SH-SY5Y (cell line): Measurements from ENCODE around the gene CKS2.

Source experiments
- GATA2 ChIP-seq: IDR thresholded peaks from 2 replicates; pipeline ENCODE4 v1.6.1; 2011; ENCODE audit warnings: mild to moderate bottlenecking, low read depth, low read length
- GATA3 ChIP-seq: IDR thresholded peaks from 2 replicates; pipeline ENCODE4 v1.6.1; 2011; ENCODE audit warnings: low read depth, mild to moderate bottlenecking, low read length, moderate library complexity

CKS2 gene

DNA sequence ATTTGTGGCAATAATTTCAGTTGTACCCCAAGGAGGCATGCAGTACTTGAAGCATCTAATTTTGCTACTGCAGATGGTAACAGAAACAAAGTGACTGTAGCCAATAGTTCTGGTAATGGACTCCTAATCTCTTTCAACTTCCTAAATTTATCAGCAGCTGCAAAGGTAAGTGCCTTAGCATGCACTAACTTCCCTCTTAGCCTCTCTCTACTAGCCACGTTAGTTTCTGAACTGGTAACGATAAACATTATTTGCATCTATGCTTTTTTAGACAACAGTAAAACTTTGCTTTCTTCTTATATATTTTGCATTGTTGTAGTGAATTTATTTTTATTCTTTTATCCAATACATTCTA lies 6.2 kb upstream of the CKS2 start:
- TF ChIP-seq GATA3 (no peak), GATA2 (no peak)

- TF ChIP-seq GATA3, result no peak
- no peak for TF ChIP-seq GATA2
Observed at GRCh38 chr9:89305868-89306267, 5.1 kb upstream of the CKS2 start.

- TF ChIP-seq GATA2, result no peak
- no peak for TF ChIP-seq GATA3
Observed at GRCh38 chr9:89309166-89309565, 1.8 kb upstream of the CKS2 start.

DNA sequence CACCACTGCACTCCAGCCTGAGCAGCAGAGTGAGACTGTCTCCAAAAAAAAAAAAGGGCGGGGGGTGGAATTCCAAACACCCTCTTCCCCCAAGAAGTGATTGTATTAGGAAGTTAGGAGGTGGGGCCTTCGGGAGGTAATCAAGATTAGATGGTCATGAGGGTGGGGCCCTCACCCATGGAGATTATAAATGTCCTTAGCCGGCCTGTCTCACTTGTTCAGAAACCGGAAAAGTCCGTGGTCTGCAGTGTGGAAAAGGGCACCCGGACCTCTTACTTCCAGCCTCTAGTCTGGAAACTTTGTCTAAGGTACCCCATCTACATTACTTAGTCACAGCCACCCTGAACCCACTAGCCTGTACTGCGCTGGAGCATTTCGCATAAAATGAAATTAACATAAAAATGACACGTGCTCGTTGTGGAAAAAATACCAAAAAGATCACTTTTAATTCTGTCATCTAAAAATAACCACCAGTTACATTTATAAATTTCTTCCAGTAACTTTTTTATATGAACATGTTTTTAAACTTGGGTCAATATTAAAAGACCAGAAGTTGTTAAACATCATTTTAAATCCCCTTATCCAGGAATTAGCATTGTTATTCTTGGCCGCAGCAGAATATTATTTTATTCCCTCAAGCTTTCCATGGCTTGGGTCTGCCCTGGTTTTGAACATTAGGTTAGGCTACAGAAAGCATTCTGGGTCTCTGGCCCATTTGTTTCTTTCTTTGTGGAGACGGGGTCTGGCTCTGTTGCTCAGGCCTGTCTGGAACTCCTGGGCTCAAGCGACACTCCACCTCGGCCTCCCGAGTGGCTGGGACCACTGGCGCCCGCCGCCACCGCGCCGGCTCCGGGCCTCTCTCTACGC lies 1.2 kb upstream of the CKS2 start:
- TF ChIP-seq GATA2, result no peak
- TF ChIP-seq GATA3, result no peak

GRCh38 chr9:89311346-89312221 lies 589 bp downstream of the CKS2 start:
- TF ChIP-seq GATA2 (no peak), GATA3 (no peak)

DNA sequence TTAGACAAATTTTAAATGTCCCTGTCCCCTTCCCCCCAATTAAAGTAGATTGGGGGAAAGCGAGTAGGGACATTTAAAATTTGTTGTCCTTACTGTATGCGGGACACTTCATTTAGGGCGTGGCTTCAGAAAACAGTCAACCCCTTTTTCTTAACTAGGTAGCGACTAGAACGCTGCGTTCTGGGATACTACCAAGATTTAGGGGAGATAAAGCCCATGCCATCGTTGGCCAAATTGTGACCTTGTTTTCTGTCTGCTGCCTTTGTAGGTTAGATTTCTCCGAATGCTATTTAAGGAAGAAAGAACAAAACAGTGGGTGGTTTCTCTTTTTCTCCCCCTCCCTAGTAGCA lies 1.2 kb downstream of the CKS2 start:
- TF ChIP-seq GATA2 (peak; percentile 66), GATA3 (no peak)

GRCh38 chr9:89313842-89314241 lies 2.8 kb downstream of the CKS2 start:
- no peak for TF ChIP-seq GATA3
- TF ChIP-seq GATA2, result no peak

GRCh38 chr9:89314955-89315354 lies 4.0 kb downstream of the CKS2 start:
- TF ChIP-seq GATA2, result no peak
- TF ChIP-seq GATA3, result no peak

GRCh38 chr9:89315482-89315881 lies 4.5 kb downstream of the CKS2 start:
- no peak for TF ChIP-seq GATA3
- no peak for TF ChIP-seq GATA2

DNA sequence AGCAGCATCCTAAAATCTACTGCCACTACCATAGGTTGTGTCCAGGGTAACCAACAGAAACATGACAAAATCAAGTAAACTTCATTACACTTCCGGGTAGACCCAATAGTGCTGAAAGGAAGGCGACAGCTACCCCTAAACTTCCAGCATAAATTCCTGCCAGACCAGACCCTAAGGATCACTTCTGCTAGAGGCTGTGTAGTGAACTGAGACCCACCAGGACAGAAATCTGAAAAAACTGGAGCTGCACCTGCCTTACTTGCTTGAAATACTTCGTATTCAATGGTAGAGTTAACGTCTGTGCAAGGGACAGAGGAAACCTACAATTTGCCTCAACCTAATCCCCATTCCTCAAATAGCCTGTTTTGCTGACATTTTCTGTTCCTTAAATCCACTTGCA lies 6.3 kb downstream of the CKS2 start:
- TF ChIP-seq GATA2 (no peak), GATA3 (no peak)

GRCh38 chr9:89318123-89319014 lies 7.4 kb downstream of the CKS2 start, which contains the start of gene SECISBP2:
SECISBP2 (plus strand) TSS chr9:89318500; CDS start chr9:89318577, 77 bp downstream.
- TF ChIP-seq GATA3, result no peak
- TF ChIP-seq GATA2, result no peak

GRCh38 chr9:89319015-89319905 lies 8.3 kb downstream of the CKS2 start:
- no peak for TF ChIP-seq GATA2
- no peak for TF ChIP-seq GATA3

DNA sequence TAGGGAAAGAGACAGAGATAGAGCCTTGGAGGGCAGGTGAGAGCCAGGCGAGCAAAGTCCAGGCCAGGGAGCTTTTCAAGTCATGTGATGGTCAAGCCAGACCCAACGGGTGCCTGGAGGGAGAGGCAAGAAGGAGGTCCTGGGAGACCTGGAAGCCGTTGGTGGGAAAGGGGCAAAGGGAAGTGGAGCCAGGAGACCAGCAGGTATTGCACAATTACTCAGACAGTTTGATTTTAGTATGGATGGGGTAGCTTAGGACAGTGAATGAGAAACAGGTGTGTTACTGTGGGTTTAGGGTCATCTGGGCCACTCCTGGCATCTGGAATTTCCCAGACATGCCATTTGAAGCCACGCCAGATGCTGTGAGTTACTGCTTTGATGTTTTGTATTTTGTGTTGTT lies 12.4 kb downstream of the CKS2 start:
- TF ChIP-seq GATA2 (no peak), GATA3 (no peak)
